GM10266 (cell line): ENCODE results near the gene SPRR1A.

Experiments
- DNase-seq: peaks from one replicate; pipeline ENCODE4 v3.0.0; 2012; ENCODE audit errors: extremely low spot score
- TF ChIP-seq, protein P1 (sequence below): IDR thresholded peaks from 2 replicates; pipeline ENCODE4 v1.5.1; 2012; ENCODE audit warnings: mild to moderate bottlenecking, low read depth; ENCODE audit not compliant: control insufficient read depth, insufficient read depth; ENCODE audit errors: missing control alignments

Gene SPRR1A

DNA sequence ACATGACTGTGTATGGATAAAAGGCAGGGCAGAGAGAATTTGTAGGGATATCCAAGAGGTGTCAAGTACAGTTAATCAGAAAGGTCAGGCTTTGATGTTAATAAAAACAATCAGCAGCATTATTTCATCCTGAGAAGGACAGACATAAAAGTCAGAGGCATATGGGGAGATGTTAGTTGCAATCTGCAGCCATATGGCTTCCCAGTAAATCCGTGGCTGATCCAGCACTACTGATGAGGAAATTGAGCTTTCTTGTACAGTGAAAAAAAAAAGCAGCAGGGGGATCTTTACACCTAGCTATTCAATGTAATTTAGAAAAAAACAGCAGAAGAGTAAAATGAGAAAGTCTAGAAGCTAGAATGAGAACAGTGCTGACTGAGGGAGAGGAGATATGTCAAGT is 44.9 kb downstream of the SPRR1A start:
- TF ChIP-seq, protein P1, sequence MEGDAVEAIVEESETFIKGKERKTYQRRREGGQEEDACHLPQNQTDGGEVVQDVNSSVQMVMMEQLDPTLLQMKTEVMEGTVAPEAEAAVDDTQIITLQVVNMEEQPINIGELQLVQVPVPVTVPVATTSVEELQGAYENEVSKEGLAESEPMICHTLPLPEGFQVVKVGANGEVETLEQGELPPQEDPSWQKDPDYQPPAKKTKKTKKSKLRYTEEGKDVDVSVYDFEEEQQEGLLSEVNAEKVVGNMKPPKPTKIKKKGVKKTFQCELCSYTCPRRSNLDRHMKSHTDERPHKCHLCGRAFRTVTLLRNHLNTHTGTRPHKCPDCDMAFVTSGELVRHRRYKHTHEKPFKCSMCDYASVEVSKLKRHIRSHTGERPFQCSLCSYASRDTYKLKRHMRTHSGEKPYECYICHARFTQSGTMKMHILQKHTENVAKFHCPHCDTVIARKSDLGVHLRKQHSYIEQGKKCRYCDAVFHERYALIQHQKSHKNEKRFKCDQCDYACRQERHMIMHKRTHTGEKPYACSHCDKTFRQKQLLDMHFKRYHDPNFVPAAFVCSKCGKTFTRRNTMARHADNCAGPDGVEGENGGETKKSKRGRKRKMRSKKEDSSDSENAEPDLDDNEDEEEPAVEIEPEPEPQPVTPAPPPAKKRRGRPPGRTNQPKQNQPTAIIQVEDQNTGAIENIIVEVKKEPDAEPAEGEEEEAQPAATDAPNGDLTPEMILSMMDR = no peak
- DNase-seq = no peak

DNA sequence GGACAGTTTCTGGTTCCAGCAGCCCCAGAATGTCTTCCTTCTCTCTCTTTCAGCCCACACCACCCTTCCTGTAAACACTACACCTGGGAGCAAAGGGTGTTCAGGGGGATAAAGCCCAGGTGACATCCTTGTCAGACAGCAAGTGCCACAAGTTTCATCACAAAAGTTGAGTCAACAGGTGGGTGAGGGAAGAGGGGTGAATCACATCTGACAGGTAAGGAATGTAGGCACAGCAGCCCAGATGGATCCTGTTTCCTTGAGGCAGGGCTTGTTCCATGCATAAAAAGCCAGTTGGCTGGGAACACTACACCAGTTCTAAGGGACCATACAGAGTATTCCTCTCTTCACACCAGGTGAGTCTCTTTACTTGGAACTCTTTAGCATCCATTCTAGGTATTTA is 47.0 kb downstream of the SPRR1A start, which contains the start of gene SPRR1B:
TSS of gene SPRR1B (plus strand) at position 309 of the 400 bp plus-strand sequence. CDS start 1,143 bp downstream, outside the sequence.
- TF ChIP-seq, protein P1 = no peak
- no peak for DNase-seq

DNA sequence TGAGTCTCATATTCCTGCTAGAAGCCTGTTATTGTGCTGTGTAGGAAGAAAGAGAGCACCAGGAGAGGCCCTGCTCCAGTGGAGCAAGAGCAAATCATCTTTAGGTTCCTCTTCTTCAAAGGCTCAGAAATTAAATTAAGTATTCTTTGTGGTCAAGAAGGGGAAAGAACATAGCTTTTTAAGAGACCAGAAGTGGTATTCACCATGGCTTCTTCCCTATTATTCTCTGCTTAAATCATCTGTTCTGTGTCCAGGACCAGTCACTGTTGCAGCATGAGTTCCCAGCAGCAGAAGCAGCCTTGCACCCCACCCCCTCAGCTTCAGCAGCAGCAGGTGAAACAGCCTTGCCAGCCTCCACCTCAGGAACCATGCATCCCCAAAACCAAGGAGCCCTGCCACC is 48.2 kb downstream of the SPRR1A start:
- no peak for DNase-seq
- TF ChIP-seq, protein P1 = no peak

DNA sequence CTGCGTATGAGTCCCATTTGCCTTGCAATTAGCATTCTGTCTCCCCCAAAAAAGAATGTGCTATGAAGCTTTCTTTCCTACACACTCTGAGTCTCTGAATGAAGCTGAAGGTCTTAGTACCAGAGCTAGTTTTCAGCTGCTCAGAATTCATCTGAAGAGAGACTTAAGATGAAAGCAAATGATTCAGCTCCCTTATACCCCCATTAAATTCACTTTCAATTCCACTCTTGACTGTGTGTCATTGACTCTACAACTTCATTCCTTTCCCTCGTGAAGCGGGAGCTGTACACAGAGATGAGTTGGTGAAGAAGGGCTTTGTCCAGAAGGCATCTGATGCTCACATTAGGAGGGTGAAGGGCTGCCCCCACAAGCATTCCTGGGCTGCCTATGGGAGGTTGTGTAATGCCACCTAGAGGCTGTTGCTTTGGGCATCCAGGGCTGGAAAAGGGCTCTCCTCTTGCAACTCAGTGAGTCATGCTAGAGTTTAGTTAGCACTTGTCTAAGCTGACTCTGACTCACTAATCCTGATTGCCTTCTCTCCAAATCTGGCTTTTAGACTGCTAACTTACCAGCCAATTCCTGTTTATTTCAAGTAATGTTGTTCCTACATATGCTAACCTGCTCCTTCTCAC is 48.9 kb downstream of the SPRR1A start:
- TF ChIP-seq, protein P1 = peak; percentile 35
- peak; percentile 6 for DNase-seq

DNA sequence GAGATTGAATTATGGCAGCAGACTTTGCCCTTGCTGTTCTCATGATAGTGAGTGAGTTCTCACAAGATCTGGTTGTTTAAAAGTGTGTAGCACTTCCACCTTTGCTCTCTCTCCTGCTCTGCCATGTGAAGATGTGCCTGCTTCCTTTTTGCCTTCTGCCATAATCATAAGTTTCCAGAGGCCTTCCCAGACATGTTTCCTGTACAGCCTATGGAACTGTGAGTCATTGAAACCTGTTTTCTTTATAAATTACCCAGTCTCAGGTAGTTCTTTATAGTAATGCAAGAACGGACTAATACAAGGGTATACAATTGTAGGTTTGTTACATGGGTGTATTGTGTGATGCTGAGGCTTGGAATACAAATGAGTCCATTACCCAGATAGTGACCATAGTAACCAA is 51.3 kb downstream of the SPRR1A start:
- TF ChIP-seq, protein P1 = no peak
- no peak for DNase-seq
